DND-41 (cell line): Measurements from ENCODE around the gene AGAP1.

Experiments used
- ATAC-seq: fragments of 200-7000 bp; cut with Tn5 transposase; 3 replicates; pipeline ENCODE4 v1.9.1; 2021; ENCODE audit warnings: low read depth; ENCODE audit not compliant: insufficient read depth
- DNase-seq: peaks from one replicate; pipeline ENCODE4 v3.0.0-alpha.2; 2020
- H2AFZ ChIP-seq: 2 replicates; pipeline ENCODE4 v1.6.0; 2012; ENCODE audit warnings: low read depth, low read length
- H3K27ac ChIP-seq: 2 replicates; pipeline ENCODE4 v1.5.1; 2012; ENCODE audit warnings: low read length, inconsistent platforms
- H3K27me3 ChIP-seq: fragments of 200-600 bp; sonication (generic); 2 replicates; pipeline ENCODE4 v1.6.0; 2012; ENCODE audit warnings: low read length, mild to moderate bottlenecking, inconsistent platforms; ENCODE audit not compliant: insufficient read depth, poor library complexity
- H3K36me3 ChIP-seq: 2 replicates; pipeline ENCODE4 v1.5.1; 2012; ENCODE audit warnings: low read length, inconsistent platforms; ENCODE audit not compliant: insufficient read depth
- H3K4me1 ChIP-seq: 2 replicates; pipeline ENCODE4 v1.5.1; 2012; ENCODE audit warnings: mild to moderate bottlenecking, low read length; ENCODE audit not compliant: insufficient read depth
- H3K4me2 ChIP-seq: 2 replicates; pipeline ENCODE4 v1.6.0; 2012; ENCODE audit warnings: mild to moderate bottlenecking, moderate library complexity, low read length, inconsistent platforms; ENCODE audit not compliant: insufficient read depth
- H3K4me3 ChIP-seq, 2 experiments: fragments of 200-600 bp in 1 of 2; shearing (Covaris generic) in 1 of 2; 2 replicates each; pipeline ENCODE4 v1.5.1; 2012 to 2016; ENCODE audit warnings: inconsistent platforms in 2 of 2, low read length in 2 of 2, mild to moderate bottlenecking in 2 of 2, low read depth in 1 of 2, moderate library complexity in 1 of 2
- H3K79me2 ChIP-seq: 2 replicates; pipeline ENCODE4 v1.6.0; 2012; ENCODE audit warnings: low read length, inconsistent platforms; ENCODE audit not compliant: insufficient read depth
- H3K9ac ChIP-seq: 2 replicates; pipeline ENCODE4 v1.6.0; 2012; ENCODE audit warnings: low read depth, mild to moderate bottlenecking, inconsistent platforms, low read length, moderate library complexity
- H3K9me3 ChIP-seq: 2 replicates; pipeline ENCODE4 v1.5.1; 2012; ENCODE audit warnings: low read length, moderate library complexity, mild to moderate bottlenecking, inconsistent platforms; ENCODE audit not compliant: insufficient read depth, severe bottlenecking
- H4K20me1 ChIP-seq: 2 replicates; pipeline ENCODE4 v1.6.0; 2012; ENCODE audit warnings: low read length; ENCODE audit not compliant: insufficient read depth
- CTCF ChIP-seq: IDR thresholded peaks from 2 replicates; pipeline ENCODE4 v1.5.1; 2012; ENCODE audit warnings: borderline replicate concordance, low read length, moderate library complexity, mild to moderate bottlenecking; ENCODE audit not compliant: poor library complexity, severe bottlenecking; ENCODE audit errors: extremely low read depth
- EZH2 ChIP-seq: IDR thresholded peaks from 3 replicates; pipeline ENCODE4 v1.6.1; 2012; ENCODE audit warnings: borderline replicate concordance, low read depth, mild to moderate bottlenecking, moderate library complexity, low read length, inconsistent platforms; ENCODE audit not compliant: severe bottlenecking

Gene AGAP1

DNA sequence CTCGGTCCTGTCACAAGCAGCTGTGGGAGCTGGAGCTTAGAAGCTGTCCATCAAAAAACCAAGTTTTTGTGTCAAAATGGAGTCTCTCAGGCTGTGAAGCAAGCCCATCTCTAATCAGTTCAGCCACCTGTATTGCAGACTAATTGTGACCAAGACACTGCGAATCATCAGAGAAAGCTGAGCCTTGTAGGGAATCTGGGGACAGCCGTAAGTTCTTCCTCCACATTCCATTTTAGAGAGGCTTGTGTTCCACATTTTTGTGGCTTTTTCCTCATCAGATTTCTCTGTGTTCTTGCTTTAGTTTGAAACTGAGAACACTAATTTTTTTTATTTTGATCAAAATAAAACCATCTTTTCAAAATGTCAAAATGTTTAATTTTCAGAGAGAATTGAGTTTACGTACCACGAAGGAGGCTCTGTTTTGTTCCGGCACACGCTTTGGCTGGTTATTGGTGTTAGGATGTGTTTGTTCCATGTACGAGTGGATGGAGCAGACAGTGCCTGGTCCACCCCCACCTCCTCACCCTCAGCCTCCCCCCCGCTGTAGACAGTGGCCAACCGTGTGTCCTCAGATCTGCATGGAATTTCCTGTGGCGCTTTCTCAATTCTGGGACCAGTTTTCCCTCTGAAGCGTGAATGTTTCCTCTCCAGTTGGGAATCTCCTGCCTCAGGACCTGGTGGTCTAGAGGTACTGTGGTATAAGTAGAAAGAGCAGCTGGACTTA lies 140.8 kb downstream of the AGAP1 start:
- no peak overlapping the region for H3K4me3 ChIP-seq
- no peak overlapping the region for H3K9ac ChIP-seq
- H3K36me3 ChIP-seq: no peaks in the 10 kb centered on the region
- H3K27ac ChIP-seq: no peak overlapping the region
- ATAC-seq: no peak
- no peaks in the 10 kb centered on the region for H3K9me3 ChIP-seq
- H3K27me3 ChIP-seq: peaks cover 8% of the 10 kb centered on the region
- no peaks in the 10 kb centered on the region for H3K79me2 ChIP-seq
- H3K4me1 ChIP-seq: no peaks in the 10 kb centered on the region
- TF ChIP-seq CTCF (no peak), EZH2 (no peak)
- no peak for DNase-seq
- H2AFZ ChIP-seq: no peak overlapping the region
- no peak overlapping the region for H3K4me2 ChIP-seq
- H4K20me1 ChIP-seq: no peaks in the 10 kb centered on the region

DNA sequence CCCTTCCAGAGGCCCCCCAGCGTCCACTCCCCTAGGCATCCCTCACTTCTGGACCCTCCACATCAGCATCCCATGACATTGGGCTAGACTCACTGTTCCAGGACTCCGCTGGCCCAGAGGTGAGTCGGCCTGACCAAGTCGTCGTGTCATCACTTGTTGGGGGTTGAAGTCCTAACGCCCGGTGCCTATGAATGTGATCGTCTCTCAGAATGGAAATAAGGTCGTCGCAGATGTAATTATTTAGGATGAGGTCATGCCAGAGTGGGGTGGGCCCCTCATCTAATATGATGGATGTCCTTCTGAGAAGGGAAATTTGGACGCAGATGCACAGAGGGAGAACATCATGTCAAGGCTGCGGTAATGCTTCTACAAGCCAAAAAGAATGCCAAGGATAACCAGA lies 142.7 kb downstream of the AGAP1 start:
- Histone ChIP-seq H3K27ac (no peak overlapping the region), H3K27me3 (peaks cover 12% of the 10 kb centered on the region), H2AFZ (no peak overlapping the region), H3K4me1 (no peaks in the 10 kb centered on the region), H4K20me1 (no peaks in the 10 kb centered on the region), H3K36me3 (no peaks in the 10 kb centered on the region), H3K9me3 (no peaks in the 10 kb centered on the region), H3K9ac (no peak overlapping the region), H3K4me3 (no peak overlapping the region), H3K79me2 (no peaks in the 10 kb centered on the region), H3K4me2 (no peak overlapping the region)
- ATAC-seq (no peak), DNase-seq (no peak)
- TF ChIP-seq CTCF (no peak), EZH2 (no peak)

- Histone ChIP-seq H3K79me2 (no peaks in the 10 kb centered on the region), H3K36me3 (no peaks in the 10 kb centered on the region), H2AFZ (no peak overlapping the region), H3K4me3 (no peak overlapping the region), H3K4me1 (no peaks in the 10 kb centered on the region), H3K9ac (no peak overlapping the region), H3K27ac (no peak overlapping the region), H4K20me1 (no peaks in the 10 kb centered on the region), H3K4me2 (no peak overlapping the region), H3K9me3 (no peaks in the 10 kb centered on the region), H3K27me3 (peaks cover 15% of the 10 kb centered on the region)
- no peak for ATAC-seq
- TF ChIP-seq CTCF (no peak), EZH2 (no peak)
- no peak for DNase-seq
These were observed 144.1 kb downstream of the AGAP1 start for GRCh38 chr2:235637896-235638295.
